Measurements from ENCODE around the gene SPEG. TPM values are rescaled to one million over a fixed set of nuclear protein-coding genes. Genes with fewer than 3 reads are reported as not detected.

Gene SPEG
- total RNA-seq, 3 donors from 2014 or later, result 0.32 to 36.6 (median 21.0) TPM

- H3K36me3 ChIP-seq, result no peaks in the 10 kb centered on the region
Observed at GRCh38 chr2:219473511-219473910, 38.9 kb downstream of the SPEG start.

GRCh38 chr2:219474285-219475060 lies 39.8 kb downstream of the SPEG start:
- Histone ChIP-seq H3K27ac (no peak overlapping the region), H3K27me3 (no peaks in the 10 kb centered on the region), H3K36me3 (no peaks in the 10 kb centered on the region), H3K4me3 (no peak overlapping the region), H3K4me1 (no peaks in the 10 kb centered on the region), H3K9me3 (no peaks in the 10 kb centered on the region)
- intact Hi-C loops (cut with DNase I; ENCODE audit: low total_unique reads), result loop anchor here (10.0 kb wide), 1 partner anchor 50 kb away; no protein-coding TSS in a partner anchor
- no peak for DNase-seq (ENCODE audit: low spot score in 2 of 2)
- no peak for TF ChIP-seq POLR2A (IDR thresholded peaks at IDR 0.05)
- TF ChIP-seq CTCF (IDR thresholded peaks at IDR 0.05), result no peak
- no peak for TF ChIP-seq POLR2AphosphoS5 (IDR thresholded peaks at IDR 0.05)

More at GRCh38 chr2:219473511-219473910, 38.9 kb downstream of the SPEG start:
- TF ChIP-seq POLR2AphosphoS5 (IDR thresholded peaks at IDR 0.05) (no peak), POLR2A (IDR thresholded peaks at IDR 0.05) (no peak), CTCF (IDR thresholded peaks at IDR 0.05) (no peak)
- no peak overlapping the region for H3K4me3 ChIP-seq
- H3K4me1 ChIP-seq, result no peaks in the 10 kb centered on the region
- H3K9me3 ChIP-seq, result no peaks in the 10 kb centered on the region
- no peak overlapping the region for H3K27ac ChIP-seq
- no peaks in the 10 kb centered on the region for H3K27me3 ChIP-seq
- no peak for DNase-seq (ENCODE audit: low spot score in 2 of 2)
- intact Hi-C loops (cut with DNase I; ENCODE audit: low total_unique reads), result loop anchor here (10.0 kb wide), 1 partner anchor 51 kb away; no protein-coding TSS in a partner anchor

- TF ChIP-seq POLR2AphosphoS5 (IDR thresholded peaks at IDR 0.05) (no peak), POLR2A (IDR thresholded peaks at IDR 0.05) (no peak), CTCF (IDR thresholded peaks at IDR 0.05) (no peak)
- Histone ChIP-seq H3K4me1 (no peaks in the 10 kb centered on the region), H3K36me3 (no peaks in the 10 kb centered on the region), H3K9me3 (no peaks in the 10 kb centered on the region), H3K27me3 (no peaks in the 10 kb centered on the region), H3K4me3 (no peak overlapping the region), H3K27ac (no peak overlapping the region)
- DNase-seq (ENCODE audit: low spot score in 2 of 2), result no peak
- intact Hi-C loops (cut with DNase I; ENCODE audit: low total_unique reads), result loop anchor here (10.0 kb wide), 1 partner anchor 50 kb away; no protein-coding TSS in a partner anchor
Observed at GRCh38 chr2:219475278-219475677, 40.6 kb downstream of the SPEG start.

GRCh38 chr2:219475697-219476651 lies 41.3 kb downstream of the SPEG start:
- no peaks in the 10 kb centered on the region for H3K4me1 ChIP-seq
- TF ChIP-seq POLR2AphosphoS5 (IDR thresholded peaks at IDR 0.05) (no peak), CTCF (IDR thresholded peaks at IDR 0.05) (peak; percentile 66 to 71 (median 68))
- DNase-seq (ENCODE audit: low spot score in 2 of 2), result peak in 1 of 2 donors; percentile 69
- H3K9me3 ChIP-seq, result no peaks in the 10 kb centered on the region
- H3K36me3 ChIP-seq, result no peaks in the 10 kb centered on the region
- intact Hi-C loops (cut with DNase I; ENCODE audit: low total_unique reads), result loop anchor here (10.0 kb wide), 1 partner anchor 49 kb away; no protein-coding TSS in a partner anchor
- H3K4me3 ChIP-seq, result peak overlapping the region in 2 of 3 donors; percentile 20 to 34
- H3K27me3 ChIP-seq, result no peaks in the 10 kb centered on the region
- no peak overlapping the region for H3K27ac ChIP-seq
